NCI-H2029 (cell line): ENCODE results near the gene CTIF.
A peak's percentile ranks its signal among the peaks of the same experiment; 100 is the strongest.

Experiments
- DNase-seq: peaks from one replicate; lab custom pipeline; 2025; lab: John Stamatoyannopoulos, UW

Gene CTIF

DNA sequence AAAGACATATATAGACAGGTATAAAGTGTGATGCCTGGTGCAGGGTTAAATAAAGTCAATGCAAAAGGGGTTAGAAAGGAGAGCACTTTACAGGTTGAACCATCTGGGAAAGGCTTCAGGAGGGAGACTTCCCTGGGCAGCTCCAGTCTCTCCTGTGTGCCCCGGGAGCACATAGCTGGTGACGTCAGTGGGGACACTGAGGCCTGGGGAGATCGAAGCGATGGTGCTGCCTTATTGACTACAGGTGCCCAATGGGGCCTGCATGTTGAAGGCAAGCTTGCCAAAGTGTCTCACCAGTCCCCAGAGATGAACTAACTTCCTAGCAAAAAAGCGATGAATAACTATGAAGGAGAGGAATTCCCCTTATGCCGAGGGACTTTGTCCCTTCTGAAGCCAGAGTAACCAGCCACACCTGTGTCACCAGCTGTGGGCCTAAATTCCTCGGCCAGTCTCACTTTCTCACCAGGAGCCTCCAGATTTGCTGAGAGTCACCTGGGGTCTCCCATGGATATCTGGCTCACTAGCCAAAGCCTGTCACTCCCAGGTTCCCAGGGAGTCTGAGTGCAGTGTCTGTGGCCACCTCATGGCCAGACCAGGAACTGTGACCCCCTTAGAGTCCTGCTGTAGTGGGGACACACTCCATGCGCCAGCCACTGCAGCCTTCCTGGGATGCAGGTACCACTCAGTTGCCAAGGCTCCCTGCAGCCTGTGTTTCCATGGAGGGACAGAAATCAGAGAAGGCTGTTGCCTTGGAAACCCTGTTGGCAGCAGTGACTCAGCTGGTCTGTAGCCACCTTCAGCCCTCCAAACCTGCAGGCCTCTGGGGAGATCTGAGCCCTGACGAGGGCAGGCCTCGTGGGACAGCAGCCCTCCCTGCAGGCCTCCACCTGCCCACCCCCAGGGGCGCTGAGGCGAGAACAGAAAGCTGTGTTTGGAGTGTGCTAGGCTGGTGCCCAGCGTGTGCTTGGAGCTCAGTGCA is 128.7 kb downstream of the CTIF start:
- DNase-seq, result peak; percentile 11

DNA sequence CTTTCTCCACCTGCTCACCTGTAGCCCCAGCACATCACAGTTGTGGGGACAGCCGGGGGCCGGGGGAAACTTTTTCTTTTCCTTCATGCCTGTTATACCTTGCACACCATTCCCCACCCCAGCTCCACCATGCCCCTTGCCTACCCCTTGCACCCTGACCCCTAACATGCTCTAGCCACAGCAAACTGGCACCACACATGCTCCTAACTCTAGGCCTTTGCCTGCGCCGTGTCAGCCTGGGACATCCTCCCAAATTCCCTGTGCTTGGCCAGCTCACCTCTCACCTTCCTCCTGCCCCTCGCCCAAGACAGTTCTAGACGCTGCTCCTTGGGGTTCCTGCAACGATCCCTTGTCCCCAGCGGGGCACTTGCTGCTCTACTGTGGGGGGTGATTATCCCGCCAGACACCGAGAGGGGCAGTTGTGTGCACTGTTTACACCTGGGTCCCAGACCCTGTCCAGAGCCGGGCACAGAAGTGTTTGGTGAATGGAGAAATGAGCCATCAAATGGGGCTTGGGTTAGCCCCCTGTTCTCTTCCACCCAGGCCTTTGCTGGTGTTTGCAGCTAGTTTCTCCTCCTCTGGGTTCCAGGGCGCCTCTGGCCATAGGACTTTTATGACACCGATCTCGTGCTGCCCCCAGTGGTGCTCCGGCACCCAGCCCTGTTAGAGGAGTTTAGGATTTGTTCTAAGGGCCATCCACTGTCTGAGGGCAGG is 129.8 kb downstream of the CTIF start:
- no peak for DNase-seq

DNA sequence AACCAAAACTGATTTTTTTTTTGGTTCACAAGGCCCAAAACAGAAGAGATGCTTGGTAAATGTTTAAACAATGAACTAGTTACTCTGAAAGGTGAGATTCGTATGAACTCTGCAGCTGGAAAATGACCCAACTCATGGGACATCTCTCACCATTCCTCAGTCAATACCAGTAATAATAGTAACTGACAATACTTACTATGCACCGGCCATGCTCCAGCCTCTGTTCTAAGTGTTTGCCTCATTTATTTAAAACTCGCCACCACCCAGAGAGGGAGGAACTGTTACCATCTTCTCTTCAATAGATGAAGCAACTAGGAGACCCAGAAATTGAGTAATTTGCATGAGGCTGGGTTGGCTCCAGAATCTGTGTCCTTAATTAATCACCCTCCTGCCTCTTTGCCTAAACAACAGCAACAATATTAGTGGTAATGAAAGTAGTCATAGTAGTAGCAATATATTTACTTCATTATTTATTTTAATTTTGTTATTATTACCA is 130.4 kb downstream of the CTIF start:
- no peak for DNase-seq

DNA sequence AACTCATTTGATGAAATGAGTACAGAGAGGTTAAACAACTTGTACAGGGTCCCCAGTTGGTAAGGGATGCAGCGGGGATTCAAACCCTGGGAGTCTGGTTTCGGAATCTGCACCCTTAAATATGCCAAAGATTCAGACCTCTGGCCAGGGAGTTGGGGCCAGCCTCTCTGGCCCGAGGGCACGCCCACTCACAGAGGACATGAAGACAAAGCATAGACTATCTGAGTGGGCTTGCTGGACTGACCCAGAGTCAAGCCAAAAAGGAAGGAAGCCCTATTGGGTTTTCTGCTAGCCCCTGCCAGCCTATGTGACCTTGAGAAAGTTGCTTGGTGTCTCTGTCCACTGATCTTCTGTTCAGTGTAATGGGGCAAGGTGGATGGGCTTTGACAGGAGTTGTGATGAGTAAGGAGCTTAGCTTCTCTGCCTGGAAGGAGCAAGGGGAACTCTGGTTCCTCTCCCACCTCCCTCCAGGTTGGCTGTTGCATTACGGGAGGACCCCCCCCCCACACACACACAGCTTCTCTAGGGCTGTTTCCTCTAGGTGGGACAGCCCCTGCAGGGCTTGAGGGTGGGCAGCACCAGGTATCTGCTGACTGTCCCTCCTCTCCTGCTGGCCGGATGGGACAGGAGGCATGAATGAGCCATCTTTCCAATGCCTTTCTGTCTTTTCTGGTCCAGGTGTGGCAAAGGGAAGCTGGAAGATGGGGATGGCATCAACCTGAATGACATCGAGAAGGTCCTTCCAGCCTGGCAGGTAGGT is 131.3 kb downstream of the CTIF start:
- no peak for DNase-seq

DNA sequence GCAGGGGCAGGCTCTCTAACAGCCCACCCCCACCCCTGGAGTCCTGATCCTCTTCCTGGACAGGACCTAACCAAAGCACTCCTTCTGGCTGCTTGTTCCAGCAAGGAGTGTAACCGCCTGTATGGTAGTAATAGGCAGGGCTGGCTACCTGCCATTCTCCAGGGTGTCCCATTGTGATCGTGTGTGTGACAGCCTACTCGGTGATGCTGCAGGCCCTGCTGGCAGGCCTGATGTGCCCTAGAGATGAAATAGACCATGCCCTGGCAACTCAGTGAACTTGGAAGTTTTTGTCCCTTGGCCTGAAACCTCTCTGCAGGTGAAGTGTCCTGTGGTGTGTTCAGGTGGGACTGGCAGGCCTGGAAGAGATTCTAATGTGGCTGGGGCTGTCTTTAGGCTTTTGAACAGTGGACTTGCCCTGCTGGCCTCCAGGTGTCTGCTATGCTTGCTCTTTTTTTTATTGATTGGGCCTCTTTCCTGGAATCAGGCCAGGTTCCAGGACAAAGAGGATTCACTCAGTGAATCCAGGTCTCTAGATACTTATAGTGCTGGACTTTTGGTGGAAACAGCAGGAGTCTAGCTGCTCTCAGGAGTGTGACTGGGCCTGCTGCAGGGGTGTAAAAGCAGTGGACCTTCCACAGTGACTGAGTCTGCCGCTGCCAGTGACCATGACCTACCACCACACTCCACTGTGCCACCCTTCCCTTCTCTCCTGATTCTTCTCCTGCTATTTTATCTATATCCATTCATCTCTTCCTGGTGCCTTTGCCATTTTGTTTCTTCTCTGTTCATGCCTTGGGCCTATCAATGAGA is 132.1 kb downstream of the CTIF start:
- DNase-seq, result peak; percentile 6

DNA sequence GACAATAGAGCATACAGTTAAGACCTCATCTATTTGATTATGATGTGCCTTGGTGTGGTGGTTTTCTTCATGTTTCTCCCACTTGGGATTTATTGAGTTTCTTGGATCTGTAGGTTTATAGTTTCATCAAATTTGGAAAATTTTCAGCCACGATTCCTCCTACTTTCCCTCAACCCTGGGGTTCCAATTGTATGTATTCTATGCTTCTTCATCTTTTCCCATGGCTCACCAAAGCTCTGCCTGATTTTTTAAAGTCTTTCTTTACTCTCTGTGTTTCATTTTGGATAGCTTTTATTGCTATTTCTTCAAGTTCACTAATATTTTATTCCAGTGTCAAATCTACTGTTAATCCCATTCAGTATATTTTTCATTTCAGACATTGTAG is 132.7 kb downstream of the CTIF start:
- no peak for DNase-seq

DNA sequence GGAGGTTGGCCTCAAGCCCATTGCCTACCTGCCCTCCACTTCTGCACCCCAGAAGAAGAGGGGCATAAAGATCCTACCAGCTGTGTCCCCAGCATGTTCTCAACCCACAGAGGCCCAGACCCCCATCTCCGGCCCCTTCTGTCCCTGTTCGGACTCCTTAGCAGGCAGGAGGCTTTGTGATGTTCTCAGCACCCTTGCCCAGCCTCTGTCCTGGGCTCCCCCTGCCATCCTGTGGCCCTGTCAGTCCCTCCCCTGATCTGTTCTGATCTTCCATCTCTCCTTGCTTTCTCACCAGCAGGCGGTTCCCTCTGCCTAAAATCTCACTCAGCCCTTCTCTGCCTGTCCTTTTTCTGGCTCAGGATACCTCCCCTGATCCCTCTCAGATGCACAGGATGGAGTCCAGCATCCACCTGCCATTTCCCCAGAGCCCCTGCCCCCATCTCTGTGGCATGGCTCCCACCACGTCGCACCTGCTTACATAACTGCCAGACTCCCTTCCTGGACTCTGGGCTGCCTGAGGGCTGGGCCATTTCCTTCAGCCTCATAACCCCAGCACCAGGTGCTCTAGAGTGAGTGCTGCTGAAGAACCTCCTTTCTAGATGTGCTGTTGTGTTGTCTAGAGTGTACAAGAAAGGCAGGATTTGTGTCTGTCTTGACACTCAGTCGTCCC is 134.0 kb downstream of the CTIF start:
- DNase-seq, result no peak

DNA sequence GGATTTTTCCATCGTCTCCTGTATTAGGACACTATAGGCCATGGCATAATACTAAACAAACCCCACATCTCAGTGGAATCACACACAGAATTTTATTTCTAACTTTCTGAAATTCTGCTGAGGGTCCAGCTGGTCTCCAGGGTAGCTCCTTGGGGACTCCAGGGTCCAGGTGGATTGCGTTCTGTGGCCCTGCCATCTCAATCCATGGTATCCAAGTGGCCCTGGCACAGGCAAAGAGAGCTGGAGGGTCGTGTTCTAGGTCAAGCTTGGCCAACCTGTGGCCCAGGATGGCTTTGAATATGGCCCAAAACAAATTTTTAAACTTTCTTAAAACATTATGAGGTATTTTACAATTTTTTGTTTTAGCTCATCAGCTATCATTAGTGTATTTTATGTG is 134.6 kb downstream of the CTIF start:
- DNase-seq, result no peak

DNA sequence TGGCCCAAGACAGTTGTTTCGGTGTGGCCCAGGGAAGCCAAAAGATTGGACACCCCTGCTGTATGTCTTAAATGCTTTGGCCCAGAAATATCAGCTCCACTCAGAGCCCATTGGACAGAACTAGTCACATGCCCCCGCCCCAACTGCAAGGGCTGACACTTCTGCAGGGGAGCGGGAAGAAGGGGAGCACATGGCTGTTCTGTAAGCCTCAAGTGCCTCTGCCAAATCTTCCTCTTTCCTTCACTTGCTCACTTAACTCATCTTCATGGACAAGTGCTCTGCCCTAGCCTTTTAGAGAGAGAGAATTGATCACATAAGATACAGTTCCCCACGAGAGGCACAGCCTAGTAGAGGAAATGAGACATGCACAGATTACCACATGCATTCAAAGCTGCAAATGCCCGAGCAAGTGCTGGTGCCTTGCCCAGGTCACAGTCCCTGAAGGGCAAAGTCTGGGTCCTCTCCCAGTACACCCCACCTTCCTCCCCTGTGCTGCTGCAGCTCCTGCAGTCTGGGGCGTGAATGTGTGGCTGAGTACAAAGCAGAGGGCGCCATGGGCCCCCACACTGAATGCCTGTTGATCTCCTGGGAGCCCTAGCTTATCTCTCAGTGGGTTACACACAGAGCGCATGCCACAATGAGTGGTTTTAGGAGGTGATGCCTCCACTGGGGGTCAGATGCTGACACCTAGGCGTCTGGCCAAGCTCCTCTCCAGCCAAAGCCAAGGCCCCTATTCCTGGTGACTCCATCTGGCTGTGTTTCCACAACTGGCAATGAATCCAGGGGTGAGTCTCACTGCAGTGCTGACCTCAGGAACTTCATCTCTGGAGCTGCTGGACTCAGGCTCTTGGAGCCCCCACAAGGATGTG is 135.3 kb downstream of the CTIF start:
- no peak for DNase-seq

DNA sequence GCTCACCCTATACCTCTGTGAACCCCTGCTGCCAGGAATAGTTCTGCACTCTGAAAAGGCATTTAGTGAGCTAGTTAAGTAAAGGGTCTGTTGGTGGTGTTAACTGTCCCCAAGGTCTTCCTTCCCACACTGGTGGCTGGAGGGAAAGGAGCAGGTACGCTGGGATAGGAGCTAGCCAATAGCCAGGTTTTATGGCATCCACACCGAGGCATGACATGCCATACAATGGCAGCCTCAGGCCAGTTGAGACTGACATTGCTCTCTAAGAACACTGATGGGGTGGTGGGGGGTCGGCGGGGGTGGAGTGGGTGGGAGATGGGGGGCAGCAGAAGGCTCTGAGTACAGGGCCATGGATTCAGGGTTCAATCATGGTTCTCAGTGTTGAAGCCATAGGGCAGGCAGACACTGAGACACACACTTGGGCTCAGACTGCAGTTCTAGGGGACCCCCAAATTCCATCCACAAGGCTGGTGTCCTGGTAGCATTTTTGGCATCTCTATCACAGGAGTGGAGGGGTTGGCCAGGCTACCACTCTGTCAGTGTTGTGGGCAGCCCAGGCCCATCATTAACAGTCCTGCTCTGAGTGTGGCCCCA is 136.0 kb downstream of the CTIF start:
- no peak for DNase-seq

DNA sequence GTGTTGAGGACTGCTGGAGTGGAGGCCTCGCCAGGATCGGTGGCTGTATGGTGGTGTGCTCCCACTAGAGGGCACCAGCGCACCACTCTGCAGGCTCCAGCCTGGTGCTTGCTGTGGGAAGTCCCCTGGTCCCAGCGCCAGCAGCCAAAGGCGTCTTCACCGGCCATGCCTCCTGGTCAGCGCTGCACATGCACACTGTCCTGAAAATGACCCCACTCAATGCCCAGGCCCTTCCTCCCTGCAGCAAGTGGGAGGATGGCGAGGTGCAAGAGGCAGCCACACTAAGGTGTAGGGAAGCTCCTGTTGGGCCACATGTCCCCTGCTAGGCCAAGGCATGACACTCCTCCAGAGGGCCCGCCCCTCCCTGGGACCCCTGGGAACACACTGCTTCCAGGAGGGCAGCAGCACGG is 136.5 kb downstream of the CTIF start:
- DNase-seq, result peak; percentile 44

DNA sequence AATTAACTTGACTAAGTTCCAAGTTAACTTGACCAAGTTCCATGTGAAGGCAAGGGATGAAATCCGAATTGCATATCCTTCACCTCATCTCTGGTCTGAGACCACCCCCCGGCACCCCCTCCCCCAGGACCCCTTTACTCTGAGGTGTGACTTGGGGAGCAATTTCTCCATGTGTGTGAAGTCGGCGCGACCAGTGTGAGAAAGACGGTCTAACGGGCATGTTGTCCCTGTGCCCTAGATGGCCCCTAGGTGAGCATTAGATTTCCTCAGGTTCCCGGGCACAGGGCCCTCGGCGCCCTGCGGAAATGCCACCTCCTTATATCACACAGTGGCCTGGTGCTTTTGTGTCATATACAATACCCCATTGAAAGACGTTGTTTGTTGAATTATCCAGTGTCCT is 137.1 kb downstream of the CTIF start:
- no peak for DNase-seq

DNA sequence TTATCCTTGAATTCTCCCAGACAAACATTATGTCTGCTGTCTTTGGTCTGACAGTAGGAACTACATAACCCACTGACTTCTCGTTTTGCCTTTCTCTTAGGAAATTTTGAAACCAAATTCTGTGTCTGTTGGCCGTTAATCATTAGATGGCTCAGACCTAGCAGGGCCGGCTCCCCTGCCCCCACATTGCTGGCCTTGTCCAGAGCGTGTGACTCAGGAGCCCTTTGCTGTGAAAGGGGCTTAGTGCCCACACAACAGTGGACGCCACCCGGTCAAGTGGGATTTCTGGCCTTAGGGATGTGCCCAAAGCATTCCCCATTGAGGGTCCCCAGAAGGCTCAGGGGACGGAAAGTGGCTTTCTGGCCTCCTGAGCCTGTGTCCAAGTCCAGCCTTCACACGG is 137.5 kb downstream of the CTIF start:
- DNase-seq, result no peak

DNA sequence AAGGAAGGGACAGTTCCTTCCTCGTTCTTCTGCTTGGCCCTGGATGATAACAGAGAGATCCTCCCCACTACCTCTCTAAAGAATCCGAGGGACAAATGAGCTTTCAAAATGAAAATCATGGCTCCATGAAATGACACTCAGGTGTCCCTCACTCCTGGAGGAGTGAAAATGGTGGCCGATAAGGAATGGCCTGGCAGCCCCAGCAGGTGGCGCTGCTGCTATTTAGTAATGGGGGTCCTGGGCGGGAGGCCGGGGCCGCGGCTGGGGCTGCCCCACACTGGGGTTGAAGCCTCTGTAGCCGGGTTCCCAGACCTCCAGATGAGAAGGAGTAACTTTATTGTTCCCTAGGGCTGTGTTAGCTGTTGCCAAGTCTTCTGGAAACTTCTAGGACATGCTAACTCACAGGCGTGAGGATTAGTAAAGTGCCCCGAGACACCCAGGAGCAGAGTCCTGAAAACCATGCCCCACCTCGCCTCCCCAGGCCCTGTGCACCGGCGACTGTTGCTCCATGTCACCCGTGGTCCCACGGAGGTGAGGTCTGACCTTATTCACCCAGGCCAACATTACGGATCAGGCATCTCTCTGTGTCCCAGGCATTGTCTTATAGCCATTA is 138.0 kb downstream of the CTIF start:
- peak; percentile 5 for DNase-seq

DNA sequence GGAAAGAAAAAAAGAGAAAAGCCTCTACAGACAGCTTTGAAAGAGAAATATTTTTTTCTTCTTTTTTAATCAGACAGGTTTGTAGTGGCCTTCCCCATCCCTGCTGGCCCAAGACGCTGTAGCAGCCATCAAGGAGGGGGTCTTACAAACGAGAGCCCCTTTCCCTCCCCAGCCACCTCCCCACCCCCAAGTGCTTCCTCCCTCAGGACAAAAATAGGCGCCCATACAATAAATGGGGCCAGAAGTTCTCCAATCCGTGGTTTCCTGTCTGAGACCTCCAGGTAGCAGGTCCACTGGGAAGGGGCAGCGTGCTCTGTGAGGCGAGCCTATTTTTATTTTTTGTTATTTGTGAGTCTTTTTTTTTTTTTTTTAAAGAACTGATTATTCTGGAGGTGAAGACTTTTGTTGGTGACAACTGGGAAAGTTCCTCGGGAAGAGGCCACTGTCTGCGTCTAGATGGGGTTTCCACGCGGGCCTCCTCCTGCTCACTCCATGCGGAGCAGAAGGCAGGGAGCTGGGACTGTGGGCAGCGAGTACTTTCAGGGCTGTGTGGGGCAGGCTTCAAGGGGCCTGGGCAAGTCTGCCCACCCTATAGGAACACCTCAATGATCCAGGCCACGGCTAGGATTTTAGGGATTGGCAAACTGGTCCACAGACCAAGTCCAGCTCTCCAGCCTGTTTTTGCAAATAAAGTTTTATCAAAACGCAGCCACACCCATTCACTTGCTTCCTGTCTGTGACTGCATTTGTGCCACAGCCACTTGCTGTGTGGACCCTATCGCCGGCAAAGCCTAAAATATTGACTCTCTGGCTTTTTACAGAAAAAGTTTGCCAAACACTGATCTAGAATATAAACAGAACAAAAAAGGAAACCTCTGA is 139.6 kb downstream of the CTIF start:
- DNase-seq, result no peak

DNA sequence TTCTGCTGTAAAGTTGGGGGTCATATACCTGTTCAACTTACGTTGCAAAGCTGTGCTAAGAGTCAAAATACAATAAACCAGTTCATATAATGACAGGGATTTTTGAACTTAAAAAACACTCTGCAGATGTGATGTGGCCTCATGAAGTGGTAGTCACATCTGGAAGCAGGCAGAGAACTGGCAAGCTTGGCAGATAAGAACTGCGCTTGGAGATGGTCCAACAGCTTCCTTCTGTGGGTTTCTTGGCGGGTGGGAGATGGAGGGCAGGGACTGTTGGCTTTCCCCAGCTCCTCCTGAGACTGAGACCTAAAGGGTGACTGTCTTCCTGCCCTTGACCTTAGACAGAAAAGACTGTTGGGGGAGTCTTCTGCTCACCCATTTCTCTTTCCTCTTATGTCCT is 140.4 kb downstream of the CTIF start:
- DNase-seq, result no peak

DNA sequence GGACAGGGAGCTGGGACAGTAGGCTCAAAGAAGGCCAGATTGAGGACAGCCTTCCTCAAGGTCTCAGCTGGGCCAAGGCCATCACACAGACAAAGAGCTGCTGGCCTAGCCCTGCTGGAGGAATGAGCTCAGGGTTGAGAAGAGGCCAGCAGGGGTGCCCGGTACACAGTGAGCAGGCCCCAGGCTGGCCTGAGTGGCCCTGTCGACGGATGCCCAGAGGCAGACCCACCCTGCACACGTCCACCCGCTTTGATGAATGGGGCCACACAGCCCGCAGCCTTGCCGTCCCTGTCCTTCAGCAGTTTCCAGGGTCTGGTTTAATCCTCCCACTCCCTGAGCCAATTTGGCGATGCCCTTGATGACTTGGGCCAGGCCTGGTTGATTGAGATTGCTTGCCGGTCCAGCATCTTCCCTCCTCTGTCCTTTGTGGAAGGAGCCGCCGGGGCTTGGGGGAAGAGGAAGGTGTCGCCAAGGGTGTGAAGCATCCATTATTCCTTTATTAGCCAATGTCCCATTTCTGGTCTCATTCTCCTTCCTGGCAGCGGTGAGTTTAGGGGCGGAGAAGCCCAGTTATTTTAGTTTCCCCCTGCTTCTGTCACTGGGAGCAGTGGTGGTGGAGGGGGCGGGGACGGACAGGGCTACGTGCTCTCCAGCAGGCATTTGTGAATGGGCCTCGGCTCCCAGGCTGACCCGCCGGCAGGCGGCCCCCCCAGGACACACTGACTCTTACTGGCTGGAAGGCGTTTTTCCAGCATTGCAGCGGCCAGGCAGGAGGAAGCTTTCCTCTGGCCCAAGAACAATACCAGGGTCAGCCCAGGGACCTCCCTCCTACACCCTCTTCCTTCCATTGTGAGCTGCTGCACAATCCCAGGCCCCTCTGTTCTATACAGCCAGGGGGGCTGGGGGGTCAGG is 141.8 kb downstream of the CTIF start:
- DNase-seq, result no peak
